WERI-Rb-1 (cell line): Measurements from ENCODE around the gene MRPL55.

Source experiments
- DNase-seq: peaks from one replicate; pipeline ENCODE4 v3.0.0-alpha.2; 2020
- H3K27ac ChIP-seq: fragments of 250-450 bp; sonication (Bioruptor Pico); 2 replicates; pipeline ENCODE4 v1.5.1; 2020; ENCODE audit warnings: mild to moderate bottlenecking, moderate library complexity
- H3K27me3 ChIP-seq: fragments of 250-450 bp; sonication (Bioruptor Pico); 2 replicates; pipeline ENCODE4 v1.5.1; 2021; ENCODE audit warnings: mild to moderate bottlenecking, low read depth, moderate library complexity; ENCODE audit not compliant: insufficient read depth, severe bottlenecking
- H3K36me3 ChIP-seq: fragments of 250-450 bp; sonication (Bioruptor Pico); 2 replicates; pipeline ENCODE4 v1.5.1; 2020; ENCODE audit warnings: mild to moderate bottlenecking, moderate library complexity
- H3K4me3 ChIP-seq: 2 replicates; pipeline ENCODE4 v1.5.1; 2011; ENCODE audit warnings: low read depth, mild to moderate bottlenecking, control low read depth, low read length
- H3K9me3 ChIP-seq: fragments of 250-450 bp; sonication (Bioruptor Pico); 2 replicates; pipeline ENCODE4 v1.5.1; 2021; ENCODE audit warnings: mild to moderate bottlenecking, moderate library complexity; ENCODE audit not compliant: severe bottlenecking
- TF ChIP-seq, protein P1 (sequence below): IDR thresholded peaks from 2 replicates; pipeline ENCODE4 v1.5.1; 2011; ENCODE audit warnings: low read depth, mild to moderate bottlenecking, control low read depth, inconsistent platforms, low read length

MRPL55 gene

DNA sequence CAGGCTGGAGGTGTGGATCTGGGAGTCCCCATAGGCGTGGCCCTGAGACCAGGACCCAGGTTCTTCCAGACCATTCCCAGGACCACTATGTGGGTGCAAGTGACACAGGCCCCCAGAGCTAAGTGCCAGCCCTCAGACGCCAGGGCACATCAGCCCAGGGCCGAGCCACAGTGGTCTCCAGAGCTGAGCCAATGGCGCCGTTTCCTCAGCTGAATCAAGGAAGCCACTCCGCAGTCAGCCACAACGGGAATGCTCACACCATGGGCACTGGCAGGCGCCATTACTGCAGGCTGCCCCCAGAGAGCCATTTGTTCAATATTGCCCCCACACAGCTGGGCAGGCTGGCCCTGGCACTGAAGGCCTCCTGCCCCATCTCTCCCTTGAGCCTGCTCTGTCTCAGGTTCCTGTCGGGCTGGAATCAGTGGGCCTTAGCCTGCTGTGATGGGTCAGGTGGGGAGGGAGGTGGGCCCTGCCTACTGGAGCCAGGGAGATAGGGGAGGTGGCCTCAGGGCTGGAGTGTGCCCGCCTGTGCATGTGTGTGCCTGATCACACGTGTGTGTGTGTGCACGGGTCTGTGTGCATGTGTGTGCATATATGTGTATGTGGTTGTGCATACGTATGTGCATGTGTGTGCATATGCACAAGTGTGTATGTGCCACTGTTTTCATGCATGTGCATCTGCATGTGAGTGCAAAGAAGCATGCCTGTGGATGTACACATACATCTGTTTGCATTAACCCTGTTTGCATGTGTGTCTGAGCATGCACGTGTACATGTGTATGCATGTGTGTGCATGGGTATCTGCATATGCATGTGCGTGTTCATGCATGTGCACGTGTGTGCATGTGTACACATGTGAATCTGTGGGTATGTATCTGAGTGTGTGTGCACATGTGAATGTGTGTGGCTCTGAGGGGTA is 46.8 kb upstream of the MRPL55 start:
- no peak overlapping the region for H3K4me3 ChIP-seq
- TF ChIP-seq, protein P1, sequence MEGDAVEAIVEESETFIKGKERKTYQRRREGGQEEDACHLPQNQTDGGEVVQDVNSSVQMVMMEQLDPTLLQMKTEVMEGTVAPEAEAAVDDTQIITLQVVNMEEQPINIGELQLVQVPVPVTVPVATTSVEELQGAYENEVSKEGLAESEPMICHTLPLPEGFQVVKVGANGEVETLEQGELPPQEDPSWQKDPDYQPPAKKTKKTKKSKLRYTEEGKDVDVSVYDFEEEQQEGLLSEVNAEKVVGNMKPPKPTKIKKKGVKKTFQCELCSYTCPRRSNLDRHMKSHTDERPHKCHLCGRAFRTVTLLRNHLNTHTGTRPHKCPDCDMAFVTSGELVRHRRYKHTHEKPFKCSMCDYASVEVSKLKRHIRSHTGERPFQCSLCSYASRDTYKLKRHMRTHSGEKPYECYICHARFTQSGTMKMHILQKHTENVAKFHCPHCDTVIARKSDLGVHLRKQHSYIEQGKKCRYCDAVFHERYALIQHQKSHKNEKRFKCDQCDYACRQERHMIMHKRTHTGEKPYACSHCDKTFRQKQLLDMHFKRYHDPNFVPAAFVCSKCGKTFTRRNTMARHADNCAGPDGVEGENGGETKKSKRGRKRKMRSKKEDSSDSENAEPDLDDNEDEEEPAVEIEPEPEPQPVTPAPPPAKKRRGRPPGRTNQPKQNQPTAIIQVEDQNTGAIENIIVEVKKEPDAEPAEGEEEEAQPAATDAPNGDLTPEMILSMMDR, result no peak
- H3K36me3 ChIP-seq, result no peaks in the 10 kb centered on the region
- H3K27ac ChIP-seq, result no peak overlapping the region
- no peaks in the 10 kb centered on the region for H3K27me3 ChIP-seq
- H3K9me3 ChIP-seq, result no peaks in the 10 kb centered on the region
- no peak for DNase-seq

DNA sequence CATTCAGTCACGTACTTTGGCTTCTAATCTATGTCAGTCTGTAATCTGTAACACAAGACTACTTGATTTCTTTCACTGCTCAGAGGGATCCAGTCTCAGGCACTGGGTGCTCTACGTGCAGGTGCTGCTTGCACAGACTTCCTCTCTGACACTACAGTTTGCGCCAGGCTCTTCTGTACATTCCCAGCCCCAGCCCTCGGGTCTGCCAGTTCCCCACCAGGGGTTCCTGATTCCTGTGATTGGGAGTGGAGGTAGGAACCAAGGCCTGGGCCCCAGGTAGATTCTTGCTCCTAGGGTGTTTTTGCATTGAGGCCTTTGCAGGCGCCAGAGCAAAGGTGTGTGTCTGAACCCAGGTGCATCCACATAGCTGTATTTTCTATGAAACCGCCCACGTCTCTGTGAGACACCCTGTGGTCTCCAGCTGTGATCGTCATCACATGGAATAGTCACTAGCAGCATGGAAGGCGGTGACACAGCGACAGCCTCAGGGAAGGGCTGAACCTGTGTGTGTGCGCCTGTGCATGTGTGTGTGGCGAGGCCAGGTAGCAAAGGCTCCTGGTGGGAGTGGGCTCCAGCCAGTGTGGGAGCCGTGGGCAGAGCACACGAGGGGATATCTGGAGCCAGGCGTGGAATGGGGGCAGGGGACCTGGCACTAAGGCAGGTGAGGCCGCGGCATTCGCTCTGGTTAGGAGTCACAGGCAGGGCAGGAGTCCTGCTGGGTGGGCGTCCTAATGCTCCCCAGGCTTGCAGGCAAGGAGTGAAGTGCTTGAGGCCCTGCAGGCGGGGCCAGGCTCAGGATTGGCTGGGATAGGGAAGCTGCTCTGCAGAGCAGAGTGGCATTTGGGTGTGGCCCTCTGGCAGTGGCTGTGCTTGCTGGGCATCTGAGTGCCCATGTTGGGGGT is 45.8 kb upstream of the MRPL55 start:
- Histone ChIP-seq H3K4me3 (no peak overlapping the region), H3K27ac (peak overlapping the region; percentile 39)
- DNase-seq, result no peak

DNA sequence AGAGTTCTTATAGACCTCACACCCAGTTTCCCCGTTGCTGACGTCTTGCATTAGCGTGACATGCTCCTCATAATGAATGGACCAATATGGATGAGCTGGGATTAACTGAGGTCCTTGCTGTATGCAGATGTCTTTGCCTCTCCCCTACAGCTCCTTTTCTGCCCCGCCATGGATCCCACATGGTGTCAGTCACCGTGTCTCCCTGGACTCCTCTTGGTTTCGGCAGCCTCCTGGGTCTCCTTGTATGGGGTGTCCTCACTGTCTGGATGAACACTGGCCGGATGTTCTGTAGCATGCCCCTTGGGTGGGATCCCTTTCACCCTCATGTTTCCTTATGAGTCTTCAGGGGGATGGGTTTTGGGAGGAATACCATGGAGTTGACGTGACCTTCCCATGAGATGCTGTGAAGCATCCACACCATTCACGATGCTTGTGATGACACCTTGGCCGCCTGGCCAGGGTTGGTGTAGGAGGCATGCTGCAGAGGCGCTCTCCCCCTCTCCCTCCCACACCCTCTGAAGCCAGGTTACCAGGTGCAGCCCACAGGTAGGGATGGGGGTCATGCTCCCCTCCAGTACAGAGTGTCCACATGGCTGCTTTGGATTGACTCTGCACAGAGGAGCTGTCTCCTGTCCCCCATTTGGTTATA is 45.0 kb upstream of the MRPL55 start:
- TF ChIP-seq, protein P1, result no peak
- no peak for DNase-seq
- Histone ChIP-seq H3K4me3 (no peak overlapping the region), H3K27me3 (no peaks in the 10 kb centered on the region), H3K36me3 (no peaks in the 10 kb centered on the region), H3K9me3 (no peaks in the 10 kb centered on the region), H3K27ac (peak overlapping the region; percentile 39)

More for the DNA sequence above, 45.8 kb upstream of the MRPL55 start:
- H3K9me3 ChIP-seq, result no peaks in the 10 kb centered on the region
- H3K27me3 ChIP-seq, result no peaks in the 10 kb centered on the region
- TF ChIP-seq, protein P1, result no peak
- no peaks in the 10 kb centered on the region for H3K36me3 ChIP-seq

DNA sequence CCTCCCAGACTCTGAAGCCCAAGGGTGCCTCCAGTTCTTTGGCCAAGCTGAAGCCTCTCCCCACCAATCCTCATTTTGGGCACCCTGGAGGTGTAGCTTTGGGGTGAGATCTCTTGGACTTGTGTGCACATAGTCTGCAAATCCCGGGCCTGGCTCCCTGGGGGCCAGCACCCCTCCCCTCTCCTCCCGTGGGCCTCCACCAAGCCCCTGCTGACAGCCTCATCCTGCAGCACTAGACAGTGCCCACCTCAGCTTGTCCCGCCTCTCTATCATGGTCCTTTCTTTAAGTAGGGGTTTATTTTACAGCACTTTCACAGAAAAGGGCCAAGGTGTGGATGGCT is 43.8 kb upstream of the MRPL55 start:
- TF ChIP-seq, protein P1, result no peak
- no peak for DNase-seq
- Histone ChIP-seq H3K9me3 (no peaks in the 10 kb centered on the region), H3K4me3 (no peak overlapping the region), H3K36me3 (peaks cover 5% of the 10 kb centered on the region), H3K27me3 (no peaks in the 10 kb centered on the region), H3K27ac (no peak overlapping the region)

DNA sequence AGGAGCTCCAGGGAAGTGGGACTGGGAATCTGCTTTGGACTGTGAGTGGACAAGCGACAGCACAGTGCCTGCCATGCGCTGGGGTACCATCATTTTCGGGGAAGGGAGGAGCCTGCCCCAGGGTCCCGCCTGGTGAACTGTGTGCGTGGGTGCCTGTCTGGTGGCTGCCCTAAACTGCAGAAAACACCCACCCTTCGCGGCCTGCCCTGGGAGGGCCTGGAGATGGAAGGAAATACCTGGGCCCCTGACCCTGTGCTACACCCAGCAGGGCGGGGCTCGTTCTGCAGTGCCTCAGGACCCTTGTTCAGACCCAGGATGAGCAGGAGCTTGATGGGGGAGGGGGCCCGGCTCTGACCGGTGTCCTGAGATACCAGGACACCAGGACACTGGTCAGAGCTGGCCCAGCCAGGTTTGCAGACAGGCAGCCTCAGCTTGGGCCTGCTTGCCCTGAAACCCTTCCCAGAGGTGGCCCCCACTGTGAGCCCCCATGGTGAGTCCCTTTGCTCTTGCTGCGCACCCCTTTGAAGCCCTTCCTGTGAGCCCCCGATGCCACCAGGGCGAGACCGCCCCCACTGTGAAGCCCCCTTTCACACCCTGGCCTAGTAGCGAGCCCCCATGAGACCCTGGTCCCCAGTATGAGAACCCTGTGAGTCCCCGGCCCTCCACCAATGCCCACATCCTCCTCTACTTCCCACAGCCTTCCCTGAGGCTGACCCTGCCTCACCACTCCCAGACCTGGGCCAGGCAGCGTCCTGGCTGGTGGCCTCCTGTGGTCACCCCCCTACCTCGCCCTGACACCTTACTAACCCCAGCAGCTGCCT is 43.2 kb upstream of the MRPL55 start:
- Histone ChIP-seq H3K27ac (no peak overlapping the region), H3K9me3 (no peaks in the 10 kb centered on the region), H3K36me3 (peaks cover 5% of the 10 kb centered on the region), H3K4me3 (no peak overlapping the region), H3K27me3 (no peaks in the 10 kb centered on the region)
- TF ChIP-seq, protein P1, result no peak
- DNase-seq, result no peak
